GM21528 (cell line): ENCODE measurements around the gene APOBEC3B.
"Not testable (repeated sequence)": the region's sequence is repeated elsewhere in the genome, so short reads cannot be mapped to it uniquely, and the experiment has no call there.

Source experiments
- ATAC-seq: cut with Tn5 transposase; IDR thresholded peaks from one replicate; pipeline ENCODE4 v1.9.1; 2021; ENCODE audit warnings: mild to moderate bottlenecking, moderate library complexity; ENCODE audit not compliant: unreplicated experiment, low FRiP score

The APOBEC3B gene

DNA sequence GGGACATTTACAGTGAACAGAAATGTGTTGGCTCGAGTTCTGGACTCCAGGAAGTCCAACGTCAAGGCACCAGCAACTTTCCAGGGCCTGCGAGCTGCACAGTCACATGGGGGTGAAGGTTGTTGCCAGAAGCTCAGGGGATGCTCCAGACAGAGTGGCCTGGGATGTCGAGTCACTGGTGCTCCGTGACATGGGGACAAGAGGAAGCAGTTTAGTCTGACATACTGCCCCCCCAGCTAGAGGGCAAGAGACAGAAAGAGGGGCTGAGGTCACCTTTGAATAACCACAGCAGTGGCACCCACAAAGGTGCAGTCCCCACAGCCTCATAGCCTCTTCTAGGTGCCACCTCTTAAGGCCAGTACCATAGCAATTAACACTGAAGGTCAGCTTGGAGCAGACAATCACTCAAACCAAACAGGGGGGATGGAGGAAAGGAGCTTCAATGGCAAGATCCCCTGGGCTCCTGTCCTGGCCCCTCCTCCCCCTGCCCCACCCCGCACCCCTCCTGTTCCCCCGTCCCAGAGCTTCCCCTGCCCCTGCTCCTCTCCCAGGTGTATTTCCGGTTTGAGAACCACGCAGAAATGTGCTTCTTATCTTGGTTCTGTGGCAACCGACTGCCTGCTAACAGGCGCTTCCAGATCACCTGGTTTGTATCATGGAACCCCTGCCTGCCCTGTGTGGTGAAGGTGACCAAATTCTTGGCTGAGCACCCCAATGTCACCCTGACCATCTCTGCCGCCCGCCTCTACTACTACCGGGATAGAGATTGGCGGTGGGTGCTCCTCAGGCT lies 42.6 kb downstream of the APOBEC3B start:
- ATAC-seq = no peak

DNA sequence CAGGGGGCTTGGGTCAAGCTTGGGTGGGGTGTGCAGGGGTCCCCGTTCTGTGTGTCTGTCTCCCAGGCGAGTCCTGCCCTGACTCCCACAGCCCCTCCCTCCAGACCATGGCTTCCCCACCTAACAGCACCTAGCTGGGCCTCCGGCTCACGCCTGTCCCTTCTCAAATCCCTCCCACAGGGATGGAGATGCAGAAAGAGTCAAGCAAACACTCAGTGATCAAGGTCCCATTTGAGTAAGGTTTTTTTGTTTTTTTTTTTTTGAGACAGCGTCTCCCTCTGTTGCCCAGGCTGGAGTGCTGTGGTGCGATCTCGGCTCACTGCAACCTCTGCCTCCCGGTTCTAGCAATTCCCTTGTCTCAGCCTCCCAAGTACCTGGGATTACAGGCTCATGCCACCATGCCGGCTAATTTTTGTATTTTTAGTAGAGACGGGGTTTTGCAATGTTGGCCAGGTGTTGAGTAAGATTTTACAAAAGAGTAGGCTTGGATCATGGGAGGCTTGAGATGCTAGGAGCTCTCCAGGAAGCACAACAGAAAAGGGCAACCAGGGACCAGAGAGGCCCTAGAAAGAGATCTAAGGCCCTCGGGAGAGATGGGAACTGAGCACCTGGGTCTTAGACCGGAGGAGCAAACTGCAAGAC lies 44.5 kb downstream of the APOBEC3B start:
- no peak for ATAC-seq

DNA sequence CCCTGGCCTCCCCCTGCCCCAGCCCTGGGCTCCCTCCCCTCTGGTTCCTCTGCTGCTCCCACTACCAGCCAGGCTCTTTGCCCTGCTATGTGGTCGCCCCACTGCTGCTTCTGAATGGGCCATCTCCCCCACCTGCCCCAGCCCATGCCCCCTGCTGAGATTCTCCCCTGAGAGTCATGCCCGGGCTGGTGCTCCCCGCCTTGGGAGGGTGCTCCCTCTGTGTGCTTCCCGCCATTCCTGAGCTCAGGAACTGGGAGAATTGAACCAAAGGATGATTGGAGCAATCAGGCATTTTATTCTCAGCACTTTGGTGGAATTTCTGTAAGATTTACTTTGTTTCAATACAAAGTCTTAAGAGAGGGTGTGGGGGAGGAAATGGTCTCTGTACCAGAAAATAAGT lies 45.6 kb downstream of the APOBEC3B start:
- no peak for ATAC-seq

DNA sequence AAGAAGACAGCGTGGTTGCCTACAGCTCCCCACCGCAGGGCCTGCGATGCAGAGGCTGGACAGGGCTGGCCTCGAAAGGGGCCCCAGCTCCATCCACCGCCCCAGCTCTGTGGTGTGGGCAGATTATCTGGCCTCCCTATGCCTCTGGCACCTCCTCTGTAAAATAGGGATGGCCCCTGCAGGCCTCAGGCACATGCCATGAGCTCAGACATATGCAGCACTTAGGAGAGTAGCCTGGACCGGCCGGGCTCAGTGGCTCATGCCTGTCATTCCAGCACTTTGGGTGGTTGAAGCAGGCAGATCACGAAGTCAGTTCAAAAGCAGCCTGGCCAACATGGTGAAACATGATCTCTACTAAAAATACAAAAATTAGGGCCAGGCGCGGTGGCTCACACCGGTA lies 46.1 kb downstream of the APOBEC3B start:
- no peak for ATAC-seq

DNA sequence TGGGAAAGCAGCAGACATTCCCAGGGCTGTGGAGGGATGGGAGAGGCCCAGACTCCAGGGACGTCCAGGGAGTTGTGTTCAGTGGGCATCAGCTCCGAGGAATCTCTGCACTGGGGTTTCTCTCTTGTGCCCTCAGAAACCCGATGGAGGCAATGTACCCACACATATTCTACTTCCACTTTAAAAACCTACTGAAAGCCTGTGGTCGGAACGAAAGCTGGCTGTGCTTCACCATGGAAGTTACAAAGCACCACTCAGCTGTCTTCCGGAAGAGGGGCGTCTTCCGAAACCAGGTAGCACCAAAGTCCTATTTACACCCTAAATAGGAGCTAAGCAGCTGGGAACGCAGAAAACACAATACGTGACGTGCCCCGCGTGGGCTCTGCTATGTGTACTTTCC lies 47.1 kb downstream of the APOBEC3B start:
- no peak for ATAC-seq

DNA sequence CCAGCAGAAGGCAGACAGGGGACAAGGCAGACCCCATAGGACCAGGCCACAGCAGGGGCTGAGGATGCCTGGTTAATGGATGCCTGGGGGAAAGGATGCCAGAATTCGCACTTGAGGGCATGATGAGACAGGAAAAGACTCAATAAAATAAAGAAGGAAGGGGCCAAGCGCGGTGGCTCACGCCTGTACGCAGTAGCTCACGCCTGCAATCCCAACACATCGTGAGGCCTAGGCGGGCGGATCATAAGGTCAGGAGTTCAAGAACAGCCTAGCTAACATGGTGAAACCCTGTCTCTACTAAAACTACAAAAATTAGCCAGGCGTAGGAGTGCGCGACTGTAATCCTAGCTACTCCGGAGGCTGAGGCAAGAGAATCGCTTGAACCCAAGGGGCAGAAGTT lies 48.6 kb downstream of the APOBEC3B start:
- no peak for ATAC-seq

DNA sequence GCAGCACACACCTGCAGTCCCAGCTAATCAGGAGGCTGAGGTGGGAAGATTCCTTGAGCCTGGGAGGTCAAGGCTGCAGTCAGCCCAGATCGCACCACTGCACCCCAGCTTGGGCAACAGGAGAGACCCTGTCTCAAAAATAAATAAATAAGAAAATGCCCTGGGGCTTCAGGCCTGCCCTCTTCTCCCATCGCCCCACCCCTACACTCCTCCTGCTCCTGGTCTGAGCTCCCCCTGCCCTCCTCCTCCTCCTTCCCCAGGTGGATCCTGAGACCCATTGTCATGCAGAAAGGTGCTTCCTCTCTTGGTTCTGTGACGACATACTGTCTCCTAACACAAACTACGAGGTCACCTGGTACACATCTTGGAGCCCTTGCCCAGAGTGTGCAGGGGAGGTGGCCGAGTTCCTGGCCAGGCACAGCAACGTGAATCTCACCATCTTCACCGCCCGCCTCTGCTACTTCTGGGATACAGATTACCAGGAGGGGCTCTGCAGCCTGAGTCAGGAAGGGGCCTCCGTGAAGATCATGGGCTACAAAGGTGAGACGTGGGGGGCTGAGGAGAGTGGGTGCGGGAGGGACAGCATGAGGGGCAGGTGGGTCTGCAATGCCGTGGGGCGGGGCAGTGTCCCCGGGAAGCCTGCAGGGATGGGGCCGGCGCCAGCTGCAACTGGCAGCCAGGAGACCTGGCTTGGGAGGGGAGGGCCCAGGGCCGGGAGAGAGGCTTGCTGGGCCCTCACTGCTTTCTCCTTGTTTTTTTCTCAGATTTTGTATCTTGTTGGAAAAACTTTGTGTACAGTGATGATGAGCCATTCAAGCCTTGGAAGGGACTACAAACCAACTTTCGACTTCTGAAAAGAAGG lies 49.5 kb downstream of the APOBEC3B start:
- not testable (repeated sequence) for ATAC-seq

DNA sequence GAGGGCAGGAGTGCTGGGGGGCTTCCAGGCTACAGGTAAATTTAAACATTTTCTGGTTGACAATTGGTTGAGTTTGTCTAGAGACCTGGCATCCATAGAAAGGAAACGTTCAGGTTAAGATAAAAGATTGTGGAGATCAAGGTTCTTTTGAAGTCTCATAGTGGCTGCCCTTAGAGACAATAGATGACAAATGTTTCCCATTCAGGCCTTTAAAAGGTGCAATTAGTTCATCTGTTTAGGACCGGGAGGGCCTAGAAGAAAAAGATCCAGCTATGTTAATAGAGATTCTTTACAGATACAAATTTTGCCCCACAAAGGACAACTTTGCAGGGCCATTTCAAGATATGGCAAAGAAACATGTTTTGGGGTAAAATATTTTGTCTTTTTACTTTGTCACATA lies 54.9 kb downstream of the APOBEC3B start:
- ATAC-seq = not testable (repeated sequence)

DNA sequence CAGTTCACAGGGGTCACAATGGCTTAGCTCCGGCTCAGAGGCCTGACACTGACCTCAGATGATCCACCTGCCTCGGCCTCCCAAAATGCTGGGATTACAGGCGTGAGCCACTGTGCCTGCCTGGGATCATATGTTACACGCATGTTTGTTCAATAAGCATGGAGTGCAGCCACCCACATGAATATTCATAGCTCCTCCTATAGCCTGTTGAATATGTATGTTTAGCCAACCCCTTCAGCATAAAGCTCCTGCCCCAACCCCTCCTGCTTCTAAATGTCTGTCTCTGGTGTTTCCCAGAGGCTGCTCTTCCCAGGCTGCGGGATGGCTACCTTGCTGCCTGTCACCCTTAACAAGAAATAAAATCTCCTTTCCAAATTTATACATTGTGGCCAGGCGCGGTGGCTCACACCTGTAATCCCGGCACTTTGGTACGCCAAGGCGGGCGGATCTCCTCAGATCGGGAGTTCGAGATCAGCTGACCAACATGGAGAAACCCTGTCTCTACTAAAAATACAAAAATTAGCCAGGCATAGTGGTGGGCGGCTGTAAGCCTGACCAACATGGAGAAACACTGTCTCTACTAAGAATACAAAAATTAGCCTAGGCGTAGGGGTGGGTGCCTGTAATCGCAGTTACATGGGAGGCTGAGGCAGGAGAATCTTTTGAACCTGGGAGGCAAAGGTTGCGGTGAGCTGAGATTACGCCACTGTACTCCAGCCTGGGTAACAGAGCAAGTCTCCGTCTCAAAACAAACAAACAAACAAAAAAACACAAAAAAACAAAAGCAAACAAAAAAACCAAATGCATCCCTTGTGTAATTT lies 57.4 kb downstream of the APOBEC3B start:
- no peak for ATAC-seq

DNA sequence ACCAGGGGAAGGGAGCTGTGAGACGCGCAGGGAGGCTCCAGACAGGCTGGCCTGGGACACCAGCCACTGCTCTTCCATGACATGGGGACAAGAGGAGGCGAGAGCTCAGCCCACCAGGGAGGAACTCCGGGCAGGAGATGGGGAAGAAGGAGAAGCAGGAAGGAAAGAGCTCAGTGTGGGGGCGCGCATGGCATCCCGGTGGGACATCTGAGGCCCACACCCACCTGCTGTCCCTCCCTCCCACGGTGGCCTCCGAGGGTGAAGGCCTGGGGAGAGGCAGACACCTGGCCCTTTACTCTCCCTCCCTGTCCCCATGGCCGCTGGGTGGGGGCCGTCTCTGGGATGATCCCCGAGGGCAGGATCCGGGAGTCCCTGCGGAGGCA lies 58.0 kb downstream of the APOBEC3B start:
- not testable (repeated sequence) for ATAC-seq

DNA sequence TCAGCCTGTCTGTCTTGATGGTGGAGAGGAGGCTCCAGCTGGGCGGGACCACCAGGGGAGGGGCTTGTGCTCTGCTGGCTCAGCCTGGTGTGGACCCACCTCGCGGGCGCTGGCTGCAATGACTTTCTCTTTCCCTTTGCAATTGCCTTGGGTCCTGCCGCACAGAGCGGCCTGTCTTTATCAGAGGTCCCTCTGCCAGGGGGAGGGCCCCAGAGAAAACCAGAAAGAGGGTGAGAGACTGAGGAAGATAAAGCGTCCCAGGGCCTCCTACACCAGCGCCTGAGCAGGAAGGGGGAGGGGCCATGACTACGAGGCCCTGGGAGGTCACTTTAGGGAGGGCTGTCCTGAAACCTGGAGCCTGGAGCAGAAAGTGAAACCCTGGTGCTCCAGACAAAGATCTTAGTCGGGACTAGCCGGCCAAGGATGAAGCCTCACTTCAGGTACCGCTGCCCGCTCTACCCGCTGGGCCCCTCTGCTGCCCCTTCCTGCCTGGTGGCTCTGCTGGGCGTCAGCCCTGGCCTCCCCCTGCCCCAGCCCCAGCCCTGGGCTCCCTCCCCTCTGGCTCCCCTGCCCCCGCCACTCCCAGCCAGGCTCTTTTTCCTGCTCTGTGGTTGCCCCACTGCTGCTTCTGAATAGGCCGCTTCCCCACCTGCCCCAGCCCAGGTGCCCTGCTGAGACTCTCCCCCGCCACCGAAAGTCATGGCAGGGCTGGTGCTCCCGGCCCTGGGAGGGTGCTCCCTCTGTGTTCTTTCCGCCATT lies 58.6 kb downstream of the APOBEC3B start, which contains the start of gene APOBEC3F:
Gene APOBEC3F, plus strand, starts transcription at position 327 of the 759 bp plus-strand sequence. Its CDS starts 97 bp downstream, at position 424.
- peak; percentile 84 for ATAC-seq

DNA sequence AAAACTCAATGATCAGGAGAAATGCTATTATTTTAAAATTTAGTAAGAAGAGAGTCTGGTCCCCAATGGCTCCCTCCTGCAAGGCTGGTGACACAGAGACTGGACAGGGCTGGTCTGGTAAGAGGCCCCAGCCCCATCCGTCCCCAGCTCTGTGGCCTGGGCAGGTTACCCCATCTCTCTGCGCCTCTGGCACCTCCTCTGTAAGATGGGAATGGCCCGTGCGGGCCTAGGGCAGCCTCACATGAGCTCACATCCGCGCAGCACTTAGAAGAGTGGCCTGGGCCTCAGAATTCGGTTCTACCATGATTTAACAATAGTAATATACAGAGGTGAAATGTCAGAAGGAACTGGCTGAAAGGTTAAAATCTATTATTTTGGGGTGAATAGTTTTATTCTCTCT lies 59.8 kb downstream of the APOBEC3B start:
- ATAC-seq = no peak
